Naive thymus-derived CD4-positive, alpha-beta T cell (primary cell): ENCODE measurements around the gene PTK6. TPM values are rescaled to one million over a fixed set of nuclear protein-coding genes. Genes with fewer than 3 reads are reported as not detected.
"Not testable (repeated sequence)": the region's sequence is repeated elsewhere in the genome, so short reads cannot be mapped to it uniquely, and the experiment has no call there.

Experiments
- ATAC-seq: fragments of 150-1000 bp; cut with Tn5 transposase; 2 replicates; pipeline ENCODE4 v1.10.0; 2021; ENCODE audit warnings: mild to moderate bottlenecking, moderate library complexity
- CTCF ChIA-PET: fragments of 350-600 bp; sonication (Branson Sonifier 250); formaldehyde crosslinking; loops from one replicate; lab custom pipeline; 2021; ENCODE audit warnings: antibody characterized with exemption; lab: Charles Lee
- POLR2A ChIA-PET: fragments of 350-600 bp; sonication (Branson Sonifier 250); formaldehyde crosslinking; loops from one replicate; lab custom pipeline; 2021; ENCODE audit warnings: antibody characterized with exemption, inconsistent platforms; lab: Charles Lee
- DNase-seq, 9 donors: peaks; one replicate each; pipeline versions ENCODE4 v3.0.0 to v3.0.0-alpha.2; 2020 to 2022; ENCODE audit warnings: mixed read lengths in 1 of 9
- H3K27ac ChIP-seq: one replicate; pipeline ENCODE4 v1.7.0; 2013; ENCODE audit warnings: mild to moderate bottlenecking, low read depth, low read length, moderate library complexity
- H3K27me3 ChIP-seq, 2 donors: one replicate each; pipeline ENCODE4 v1.7.0; 2013; ENCODE audit warnings: low read length in 2 of 2, mild to moderate bottlenecking in 2 of 2, moderate library complexity in 2 of 2; ENCODE audit not compliant: control insufficient read depth in 2 of 2, insufficient read depth in 2 of 2
- H3K36me3 ChIP-seq, 3 experiments: 1 replicate in 2 of 3; 2 replicates in 1 of 3; pipeline ENCODE4 v1.7.0; 2013; ENCODE audit warnings: low read length in 3 of 3, mild to moderate bottlenecking in 3 of 3, moderate library complexity in 1 of 3; ENCODE audit not compliant: insufficient read depth in 3 of 3, control insufficient read depth in 2 of 3
- H3K4me1 ChIP-seq, 2 donors: one replicate each; pipeline ENCODE4 v1.7.0; 2013; ENCODE audit warnings: low read length in 2 of 2, mild to moderate bottlenecking in 2 of 2, moderate library complexity in 1 of 2; ENCODE audit not compliant: control insufficient read depth in 2 of 2, insufficient read depth in 2 of 2
- H3K4me3 ChIP-seq: 2 replicates; pipeline ENCODE4 v1.7.0; 2013; ENCODE audit warnings: mild to moderate bottlenecking, low read length
- H3K9me3 ChIP-seq, 3 experiments: 1 replicate in 2 of 3; 2 replicates in 1 of 3; pipeline ENCODE4 v1.7.0; 2013; ENCODE audit warnings: low read length in 3 of 3; ENCODE audit not compliant: control insufficient read depth in 2 of 3
- H3K27ac Mint-ChIP-seq, 9 donors: one replicate each; pipeline ENCODE4 v1.8.0; 2020 to 2022; ENCODE audit warnings: mixed read lengths in 9 of 9, mild to moderate bottlenecking in 8 of 9, moderate library complexity in 5 of 9, inconsistent platforms in 2 of 9
- H3K27me3 Mint-ChIP-seq, 5 donors: one replicate each; pipeline ENCODE4 v1.8.0; 2021 to 2022; ENCODE audit warnings: mixed read lengths in 5 of 5, mild to moderate bottlenecking in 1 of 5
- H3K36me3 Mint-ChIP-seq, 5 donors: one replicate each; pipeline ENCODE4 v1.8.0; 2020 to 2022; ENCODE audit warnings: mixed read lengths in 5 of 5, mild to moderate bottlenecking in 3 of 5, inconsistent platforms in 1 of 5
- H3K4me1 Mint-ChIP-seq, 7 donors: one replicate each; pipeline ENCODE4 v1.8.0; 2020 to 2022; ENCODE audit warnings: mixed read lengths in 7 of 7, mild to moderate bottlenecking in 3 of 7, inconsistent platforms in 1 of 7
- H3K4me3 Mint-ChIP-seq, 10 donors: one replicate each; pipeline ENCODE4 v1.8.0; 2020 to 2022; ENCODE audit warnings: mild to moderate bottlenecking in 10 of 10, mixed read lengths in 10 of 10, moderate library complexity in 6 of 10, inconsistent platforms in 2 of 10
- H3K9me3 Mint-ChIP-seq, 11 donors: one replicate each; pipeline ENCODE4 v1.8.0; 2020 to 2022; ENCODE audit warnings: mixed read lengths in 11 of 11, mild to moderate bottlenecking in 4 of 11, inconsistent platforms in 1 of 11, moderate library complexity in 1 of 11
- intact Hi-C, 2 donors: fragments of 100-400 bp; cut with micrococcal nuclease; formaldehyde crosslinking; loops; one replicate each; pipeline ENCODE4 v1.15.1; 2023
- polyA plus RNA-seq, 2 donors: library from polyadenylated mRNA; unstranded; fragments of 300-500 nt; fragmentation: Illumina TruSeq; gene quantifications; one replicate each; pipeline ENCODE4 v1.2.3, GENCODE V29; 2021
- total RNA-seq, 6 experiments: library from RNA in 5 of 6; stranded (reverse) in 5 of 6; gene quantifications; 1 replicate in 5 of 6; 2 replicates in 1 of 6; pipeline ENCODE4 v1.2.3 and lab custom pipeline; 2021 to 2026

Gene PTK6
- total and polyA plus RNA-seq, 7 experiments from 2014 or later: 0.07 to 0.96 (median 0.40) TPM; not detected in 1

DNA sequence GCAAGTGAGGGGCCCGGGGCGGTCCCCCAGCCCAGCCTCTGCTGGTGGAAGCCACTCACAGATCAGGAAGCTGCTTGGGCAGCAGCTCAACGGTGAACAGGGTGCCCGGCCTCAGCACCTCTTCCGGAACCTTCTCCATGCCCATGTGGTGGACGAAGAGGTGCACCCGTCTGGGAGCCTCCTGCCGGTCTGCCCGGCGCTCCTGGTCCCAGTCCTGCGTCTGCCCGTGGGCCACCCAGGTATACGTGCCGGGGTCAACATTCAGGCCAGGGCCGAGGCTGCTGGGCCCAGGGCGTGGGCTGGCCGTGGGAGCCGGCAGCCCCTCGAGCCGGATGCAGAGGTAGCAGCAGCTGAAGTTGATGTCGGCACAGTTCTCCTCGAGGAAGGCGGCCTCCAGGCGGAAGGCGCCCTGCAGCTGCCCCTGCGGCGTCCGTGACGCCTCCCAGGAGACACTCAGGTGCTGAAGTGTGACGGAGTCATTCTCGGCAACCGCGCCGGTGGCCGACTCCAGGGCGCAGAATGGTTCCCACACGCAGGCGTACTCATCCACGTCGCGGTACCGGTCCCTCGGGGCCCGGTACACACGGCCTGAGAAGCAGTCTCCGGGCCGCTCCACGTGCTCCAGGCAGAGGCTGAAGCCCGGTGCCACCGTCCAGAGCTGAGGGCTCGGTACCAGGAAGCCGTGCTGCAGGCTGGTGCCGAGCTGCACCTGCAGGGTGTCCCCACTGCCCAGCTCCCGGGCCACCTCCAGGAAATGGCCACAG lies 25.5 kb upstream of the PTK6 start:
- Mint-ChIP-seq H3K27ac (no peak overlapping the region), H3K4me1 (peaks cover 3 to 10% (median 5%) of the 10 kb centered on the region in 7 donors), H3K9me3 (peaks cover 0 to 2% (median 0%) of the 10 kb centered on the region in 11 donors), H3K36me3 (peaks cover 0 to 23% (median 4%) of the 10 kb centered on the region in 5 donors), H3K27me3 (no peaks in the 10 kb centered on the region), H3K4me3 (no peak overlapping the region)
- no peak overlapping the region for H3K27ac ChIP-seq
- ATAC-seq (no peak), DNase-seq (no peak)
- CTCF ChIA-PET: no interaction called here
- POLR2A ChIA-PET: interaction anchor here (0.9 kb wide), 1 partner anchor 20 kb away, joined by 3 read pairs; no protein-coding TSS in a partner anchor
- no peaks in the 10 kb centered on the region for H3K9me3 ChIP-seq
- intact Hi-C loops: no loop called here
- H3K36me3 ChIP-seq: peaks cover 0 to 62% (median 3%) of the 10 kb centered on the region in 3 experiments
- peaks cover 3 to 6% of the 10 kb centered on the region in 2 donors for H3K4me1 ChIP-seq
- no peaks in the 10 kb centered on the region for H3K27me3 ChIP-seq
- H3K4me3 ChIP-seq: no peak overlapping the region

GRCh38 chr20:63561624-63562396 lies 24.6 kb upstream of the PTK6 start:
- intact Hi-C loops: no loop called here
- Mint-ChIP-seq H3K36me3 (peaks cover 0 to 19% (median 4%) of the 10 kb centered on the region in 5 donors), H3K27ac (no peak overlapping the region), H3K27me3 (no peaks in the 10 kb centered on the region), H3K9me3 (peaks cover 0 to 2% (median 0%) of the 10 kb centered on the region in 11 donors), H3K4me3 (no peak overlapping the region), H3K4me1 (peaks cover 0 to 5% (median 0%) of the 10 kb centered on the region in 7 donors)
- Histone ChIP-seq H3K27me3 (no peaks in the 10 kb centered on the region), H3K9me3 (no peaks in the 10 kb centered on the region), H3K36me3 (peaks cover 0 to 62% (median 3%) of the 10 kb centered on the region in 3 experiments), H3K4me1 (no peaks in the 10 kb centered on the region), H3K27ac (no peak overlapping the region), H3K4me3 (no peak overlapping the region)
- ATAC-seq: no peak
- CTCF ChIA-PET: no interaction called here
- no peak for DNase-seq
- POLR2A ChIA-PET: interaction anchor here (0.6 to 0.9 kb wide), 2 partner anchors 21 to 70 kb away, joined by 3 read pairs; no protein-coding TSS in a partner anchor

DNA sequence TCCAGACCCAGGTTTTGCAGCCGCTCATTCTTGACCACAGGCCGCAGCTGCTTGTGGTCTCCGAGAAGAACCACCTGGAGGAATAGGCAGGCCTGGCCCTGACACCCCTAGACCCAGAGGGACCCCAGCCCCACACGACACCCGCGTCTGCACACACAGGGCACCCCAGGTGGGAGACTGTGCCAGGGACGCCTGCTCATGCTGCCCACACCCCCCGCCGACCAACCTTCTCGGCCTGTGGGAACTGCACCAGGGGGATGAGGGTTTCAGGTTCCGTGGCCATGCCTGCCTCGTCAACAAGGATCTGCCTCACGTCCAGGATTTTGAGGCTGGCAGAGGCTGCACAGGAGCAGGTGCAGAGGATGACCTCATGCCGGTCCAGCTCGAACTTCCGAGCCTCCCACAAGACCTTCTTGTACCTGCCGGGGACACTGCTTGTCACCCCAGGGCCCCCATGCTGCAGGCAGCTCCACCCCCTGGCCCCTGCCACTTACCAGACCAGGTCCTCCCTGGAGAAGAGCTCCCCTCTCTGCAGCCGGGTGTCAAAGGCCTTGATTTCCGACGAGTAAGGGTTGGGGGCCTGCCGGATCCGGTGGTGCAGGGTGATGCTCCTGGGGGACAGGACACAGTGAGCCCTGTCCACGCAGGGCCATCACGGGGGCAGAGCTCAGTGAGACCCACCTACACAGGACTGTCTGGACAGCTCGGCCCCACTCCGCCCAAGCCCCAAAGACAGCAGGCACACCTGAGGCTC lies 23.9 kb upstream of the PTK6 start:
- H3K4me1 ChIP-seq: no peaks in the 10 kb centered on the region
- H3K27me3 Mint-ChIP-seq: no peaks in the 10 kb centered on the region
- no peak overlapping the region for H3K4me3 ChIP-seq
- peaks cover 0 to 2% (median 0%) of the 10 kb centered on the region in 11 donors for H3K9me3 Mint-ChIP-seq
- H3K27ac Mint-ChIP-seq: no peak overlapping the region
- POLR2A ChIA-PET: interaction anchor here (1.0 kb wide), 1 partner anchor 64 kb away, joined by 4 read pairs; no protein-coding TSS in a partner anchor
- H3K9me3 ChIP-seq: no peaks in the 10 kb centered on the region
- peaks cover 0 to 62% (median 3%) of the 10 kb centered on the region in 3 experiments for H3K36me3 ChIP-seq
- ATAC-seq (no peak), DNase-seq (no peak)
- no peaks in the 10 kb centered on the region for H3K27me3 ChIP-seq
- no peak overlapping the region for H3K27ac ChIP-seq
- peaks cover 0 to 5% (median 0%) of the 10 kb centered on the region in 7 donors for H3K4me1 Mint-ChIP-seq
- no peak overlapping the region for H3K4me3 Mint-ChIP-seq
- intact Hi-C loops: no loop called here
- CTCF ChIA-PET: no interaction called here
- peaks cover 0 to 18% (median 4%) of the 10 kb centered on the region in 5 donors for H3K36me3 Mint-ChIP-seq

DNA sequence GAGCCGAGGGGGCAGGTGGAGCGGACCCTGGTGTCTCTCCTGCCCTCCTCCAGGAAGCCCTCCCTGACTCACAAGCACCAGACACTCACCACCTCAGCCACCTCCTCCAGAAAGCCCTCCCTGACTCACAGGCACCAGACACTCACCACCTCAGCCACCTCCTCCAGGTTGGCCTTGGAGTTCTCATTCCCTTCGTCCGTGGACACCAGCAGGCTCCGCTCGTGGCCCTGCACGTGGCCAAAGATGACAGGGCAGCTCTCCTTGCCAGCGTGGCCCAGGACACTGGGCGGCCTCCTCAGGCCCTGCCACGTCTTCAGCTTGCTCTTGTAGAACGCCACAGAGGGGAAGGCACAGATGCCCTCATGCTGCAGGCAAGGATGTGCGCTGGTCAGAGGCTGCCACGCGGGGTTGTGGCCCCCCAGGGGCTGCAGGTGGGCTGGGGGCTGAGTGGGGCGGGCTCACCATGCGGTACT lies 23.2 kb upstream of the PTK6 start:
- Histone ChIP-seq H3K9me3 (no peaks in the 10 kb centered on the region), H3K27me3 (no peaks in the 10 kb centered on the region), H3K4me3 (no peak overlapping the region), H3K36me3 (peaks cover 0 to 57% (median 3%) of the 10 kb centered on the region in 3 experiments), H3K4me1 (no peaks in the 10 kb centered on the region), H3K27ac (no peak overlapping the region)
- DNase-seq (no peak), ATAC-seq (no peak)
- no peak overlapping the region for H3K4me3 Mint-ChIP-seq
- H3K9me3 Mint-ChIP-seq: peaks cover 0 to 2% (median 0%) of the 10 kb centered on the region in 11 donors
- intact Hi-C loops: no loop called here
- no peaks in the 10 kb centered on the region for H3K27me3 Mint-ChIP-seq
- H3K4me1 Mint-ChIP-seq: peaks cover 0 to 5% (median 0%) of the 10 kb centered on the region in 7 donors
- POLR2A ChIA-PET: interaction anchor here (1.0 kb wide), 1 partner anchor 65 kb away, joined by 4 read pairs; no protein-coding TSS in a partner anchor
- H3K36me3 Mint-ChIP-seq: peaks cover 0 to 15% (median 4%) of the 10 kb centered on the region in 5 donors
- CTCF ChIA-PET: no interaction called here
- H3K27ac Mint-ChIP-seq: peak overlapping the region in 1 of 9 donors; percentile 49

DNA sequence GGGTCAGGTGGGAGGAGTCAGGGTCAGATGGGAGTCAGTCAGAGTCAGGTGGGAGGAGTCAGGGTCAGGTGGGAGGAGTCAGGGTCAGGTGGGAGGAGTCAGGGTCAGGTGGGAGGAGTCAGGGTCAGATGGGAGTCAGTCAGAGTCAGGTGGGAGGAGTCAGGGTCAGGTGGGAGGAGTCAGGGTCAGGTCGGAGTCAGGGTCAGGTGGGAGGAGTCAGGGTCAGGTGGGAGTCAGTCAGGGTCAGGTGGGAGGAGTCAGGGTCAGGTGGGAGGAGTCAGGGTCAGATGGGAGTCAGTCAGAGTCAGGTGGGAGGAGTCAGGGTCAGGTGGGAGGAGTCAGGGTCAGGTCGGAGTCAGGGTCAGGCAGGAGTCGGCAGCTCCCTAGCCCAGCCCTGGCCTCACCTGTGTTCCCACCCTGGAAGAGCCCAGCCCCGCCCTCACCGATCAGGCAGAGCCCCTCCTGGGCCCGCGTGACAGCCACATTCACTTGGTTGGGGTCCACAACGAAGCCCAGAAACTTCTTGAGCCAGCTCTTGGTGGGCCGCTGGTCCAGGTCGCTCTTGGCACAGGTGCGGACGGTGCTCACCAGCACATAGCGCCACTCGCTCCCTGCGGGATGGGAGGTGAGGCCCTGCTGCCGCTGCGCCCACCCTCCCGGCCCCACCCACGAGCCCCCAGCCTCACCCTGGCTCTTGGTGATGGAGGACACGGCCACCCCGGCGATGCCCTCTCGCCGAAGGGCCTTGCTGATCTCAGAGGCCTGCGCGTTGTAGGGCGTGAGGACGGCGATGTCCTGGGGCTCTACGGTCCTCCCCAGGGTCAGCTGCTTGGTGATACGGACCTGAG lies 22.5 kb upstream of the PTK6 start:
- peaks cover 0 to 15% (median 4%) of the 10 kb centered on the region in 5 donors for H3K36me3 Mint-ChIP-seq
- ATAC-seq, H3K27ac Mint-ChIP-seq, H3K4me1 Mint-ChIP-seq, H3K9me3 Mint-ChIP-seq, H3K27me3 ChIP-seq, H3K4me3 Mint-ChIP-seq, H3K27ac ChIP-seq, H3K27me3 Mint-ChIP-seq, H3K9me3 ChIP-seq, intact Hi-C loops, H3K4me3 ChIP-seq, CTCF ChIA-PET, H3K4me1 ChIP-seq: not testable (repeated sequence)
- POLR2A ChIA-PET: interaction anchor here (1.0 kb wide), 1 partner anchor 66 kb away, joined by 4 read pairs; no protein-coding TSS in a partner anchor
- DNase-seq: peak in 3 of 9 donors; percentile 34 to 74 (median 36)
- peaks cover 0 to 51% (median 3%) of the 10 kb centered on the region in 3 experiments for H3K36me3 ChIP-seq
